Endothelial cell of hepatic sinusoid (primary cell): Measurements from ENCODE around the gene RFNG.

Experiments
- in situ Hi-C: cut with HindIII; loops from 2 replicates; pipeline ENCODE4 v1.10.0; 2017; ENCODE audit warnings: low sequenced_read_pairs

Gene RFNG

DNA sequence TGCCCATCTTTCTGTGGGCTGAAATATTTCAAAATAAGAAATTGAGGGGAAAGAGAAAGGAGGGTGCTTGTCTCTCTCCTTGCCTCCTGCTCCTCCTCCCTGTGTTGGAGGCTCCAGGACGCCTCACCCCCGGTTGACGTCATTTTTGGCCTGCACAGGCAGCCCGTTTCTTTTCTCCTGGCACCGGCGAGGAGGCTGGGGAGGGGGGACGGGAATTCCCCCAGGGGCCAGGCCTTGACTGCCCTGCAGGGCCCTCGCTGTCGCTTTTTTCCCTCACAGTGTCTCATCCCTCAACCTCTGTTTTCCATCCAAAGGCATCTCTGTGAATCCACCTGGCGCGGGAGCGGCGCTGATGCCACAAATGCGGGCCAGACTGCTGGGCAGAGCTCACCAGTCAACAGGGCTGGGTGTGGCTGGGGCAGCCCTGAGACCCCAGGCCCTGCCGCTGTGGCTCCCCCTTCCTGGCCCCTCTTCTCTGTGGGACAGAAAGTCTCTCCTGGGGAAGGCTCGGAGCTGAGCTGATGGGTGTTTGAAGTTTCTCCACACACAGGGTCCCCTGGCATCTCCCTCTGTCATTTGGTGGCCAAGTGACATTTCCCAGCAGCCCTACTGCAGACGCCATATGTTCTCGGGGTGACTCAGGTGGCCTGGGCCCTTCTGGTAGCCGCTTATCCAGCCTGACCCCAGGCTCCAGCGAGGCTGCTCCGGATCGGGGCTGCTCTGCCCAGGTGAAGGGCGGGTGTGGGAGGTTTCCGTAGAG is 45.0 kb downstream of the RFNG start:
- in situ Hi-C loops, result no loop called here

DNA sequence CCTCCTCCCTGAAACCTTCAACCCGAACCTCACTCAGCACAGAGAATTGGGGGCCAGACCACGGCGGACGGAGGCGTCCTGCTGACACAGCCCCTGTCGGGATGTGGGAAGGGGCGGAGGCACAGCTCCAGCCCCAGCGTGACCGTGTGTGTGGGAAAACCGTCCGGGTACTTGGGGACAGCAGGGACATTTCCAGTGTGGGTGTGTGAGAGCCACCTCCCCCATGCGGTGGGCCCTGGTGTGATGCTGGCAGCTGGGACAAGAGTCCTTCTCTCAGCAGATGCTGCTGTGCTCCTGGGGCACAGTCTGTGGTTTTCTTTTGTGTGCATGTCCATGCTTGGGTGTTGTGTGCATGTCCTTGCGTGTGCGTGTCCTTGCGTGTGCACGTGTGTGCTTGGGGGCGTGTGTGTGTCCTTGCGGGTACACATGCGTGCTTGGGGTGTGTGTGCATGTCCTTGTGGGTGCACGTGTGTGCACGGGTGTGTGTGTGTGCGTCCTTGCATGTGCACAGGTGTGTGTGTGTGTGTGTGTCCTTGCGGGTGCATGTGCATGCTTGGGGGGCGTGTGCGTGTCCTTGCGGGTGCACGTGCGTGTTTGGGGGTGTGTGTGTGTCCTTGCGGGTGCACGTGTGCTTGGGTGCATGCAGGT is 45.8 kb downstream of the RFNG start:
- in situ Hi-C loops, result no loop called here

DNA sequence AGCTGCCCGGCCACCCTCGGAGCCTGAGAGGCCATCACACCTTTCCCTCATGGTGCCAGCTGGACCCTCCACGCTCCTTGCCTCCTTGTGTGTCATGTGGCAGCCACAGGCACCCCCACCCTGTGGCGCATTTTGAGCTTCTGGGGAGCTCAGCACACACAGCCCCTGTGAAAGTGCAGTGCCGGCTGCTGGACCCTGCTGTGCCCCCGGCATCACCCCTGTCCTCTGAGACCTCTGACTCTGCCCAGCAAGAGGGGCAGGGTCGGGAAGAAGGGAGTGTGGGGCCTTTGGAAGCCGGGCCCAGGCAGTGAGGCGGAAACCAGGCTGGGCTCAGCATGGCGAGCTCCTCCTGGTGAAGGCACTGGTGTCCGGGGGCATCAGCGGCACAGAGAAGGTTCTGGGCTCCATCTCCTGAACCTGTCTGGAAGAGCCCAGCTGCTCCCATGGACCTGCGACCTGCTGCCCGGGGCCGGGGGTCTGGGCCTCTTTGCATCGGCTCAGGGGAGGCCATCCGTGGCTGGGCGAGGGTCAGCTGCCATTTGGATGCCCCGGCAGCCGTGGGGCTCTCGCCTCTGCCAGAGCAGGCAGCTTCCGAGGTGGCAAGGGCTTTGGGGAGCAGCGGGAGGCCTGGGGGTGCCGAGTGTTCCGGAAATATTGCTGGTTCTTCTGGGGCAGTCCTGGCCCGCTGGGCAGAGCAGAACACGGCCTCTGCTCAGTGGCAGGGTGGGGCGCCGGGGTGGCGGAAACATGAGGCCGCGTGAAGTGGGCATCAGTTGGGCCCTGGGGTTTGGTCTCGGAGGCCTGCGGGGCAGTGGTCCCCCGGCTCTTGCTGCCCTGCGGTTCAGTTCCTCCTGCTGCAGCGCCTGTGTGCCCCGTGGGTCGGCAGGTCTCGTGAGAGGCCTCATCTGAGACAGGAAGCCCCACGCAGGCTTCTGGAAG is 46.8 kb downstream of the RFNG start:
- in situ Hi-C loops, result no loop called here

GRCh38 chr17:82003411-82004381 is 47.9 kb downstream of the RFNG start:
- in situ Hi-C loops, result no loop called here

DNA sequence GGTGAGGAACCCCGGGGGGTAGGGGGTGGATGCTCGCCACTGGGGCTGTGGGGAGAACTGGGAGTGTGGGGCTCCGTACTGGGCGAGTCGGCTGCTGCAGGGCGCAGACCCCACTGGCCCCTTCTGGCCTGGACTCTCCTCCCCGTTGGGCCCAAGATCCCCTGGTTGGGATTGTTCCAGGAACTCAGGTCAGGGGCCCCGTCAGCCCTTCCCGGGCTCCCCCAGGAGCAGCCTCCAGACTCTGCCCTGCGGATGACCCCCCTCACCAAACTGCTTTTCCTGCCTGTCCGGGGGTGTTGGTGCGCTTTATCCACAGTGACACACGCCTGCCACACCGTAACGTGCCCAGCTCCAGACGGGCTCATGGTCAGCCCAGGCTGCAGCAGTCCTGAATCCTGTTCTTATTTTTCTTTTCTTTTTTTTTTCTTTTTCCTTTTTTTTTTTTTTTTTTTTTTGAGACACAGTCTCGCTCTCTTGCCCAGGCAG is 50.0 kb downstream of the RFNG start:
- in situ Hi-C loops, result no loop called here

DNA sequence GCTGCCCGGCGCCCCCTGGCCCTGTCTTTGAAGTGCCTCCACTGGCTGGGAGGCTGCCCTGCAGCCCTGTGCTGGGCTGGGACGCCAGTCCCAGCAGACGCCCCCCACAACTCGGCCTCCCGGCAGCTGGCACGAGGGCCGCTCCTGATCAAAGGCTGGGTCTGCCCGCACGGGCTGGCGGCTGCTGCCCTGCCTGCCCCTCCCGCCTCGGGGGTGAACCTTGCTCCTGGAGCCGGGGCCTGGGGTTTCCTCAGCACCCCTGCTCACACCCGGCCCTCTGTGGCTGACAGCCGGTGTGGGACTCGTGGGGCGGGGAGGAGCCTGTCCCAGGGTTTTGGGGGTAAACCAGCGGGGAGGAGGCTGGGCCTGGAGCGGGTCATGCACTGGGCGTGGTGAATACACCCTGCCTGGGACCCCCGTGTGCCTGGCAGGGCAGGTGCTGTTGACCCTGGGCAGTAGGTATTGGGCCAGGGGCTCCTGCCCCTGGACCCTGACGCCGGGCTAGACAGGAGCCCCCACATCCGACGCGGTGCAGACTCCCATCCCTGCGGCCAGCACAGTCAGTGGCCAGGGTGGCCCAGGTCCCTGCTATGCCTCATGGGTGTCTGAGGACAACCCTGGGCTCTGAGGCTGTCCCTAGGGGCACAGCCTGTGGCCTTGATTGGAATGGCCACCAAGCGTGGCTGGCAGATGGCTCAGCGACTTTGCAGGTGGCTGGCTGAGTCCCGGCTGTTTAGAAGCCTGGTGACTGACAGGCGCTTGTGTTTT is 50.6 kb downstream of the RFNG start:
- in situ Hi-C loops, result no loop called here

DNA sequence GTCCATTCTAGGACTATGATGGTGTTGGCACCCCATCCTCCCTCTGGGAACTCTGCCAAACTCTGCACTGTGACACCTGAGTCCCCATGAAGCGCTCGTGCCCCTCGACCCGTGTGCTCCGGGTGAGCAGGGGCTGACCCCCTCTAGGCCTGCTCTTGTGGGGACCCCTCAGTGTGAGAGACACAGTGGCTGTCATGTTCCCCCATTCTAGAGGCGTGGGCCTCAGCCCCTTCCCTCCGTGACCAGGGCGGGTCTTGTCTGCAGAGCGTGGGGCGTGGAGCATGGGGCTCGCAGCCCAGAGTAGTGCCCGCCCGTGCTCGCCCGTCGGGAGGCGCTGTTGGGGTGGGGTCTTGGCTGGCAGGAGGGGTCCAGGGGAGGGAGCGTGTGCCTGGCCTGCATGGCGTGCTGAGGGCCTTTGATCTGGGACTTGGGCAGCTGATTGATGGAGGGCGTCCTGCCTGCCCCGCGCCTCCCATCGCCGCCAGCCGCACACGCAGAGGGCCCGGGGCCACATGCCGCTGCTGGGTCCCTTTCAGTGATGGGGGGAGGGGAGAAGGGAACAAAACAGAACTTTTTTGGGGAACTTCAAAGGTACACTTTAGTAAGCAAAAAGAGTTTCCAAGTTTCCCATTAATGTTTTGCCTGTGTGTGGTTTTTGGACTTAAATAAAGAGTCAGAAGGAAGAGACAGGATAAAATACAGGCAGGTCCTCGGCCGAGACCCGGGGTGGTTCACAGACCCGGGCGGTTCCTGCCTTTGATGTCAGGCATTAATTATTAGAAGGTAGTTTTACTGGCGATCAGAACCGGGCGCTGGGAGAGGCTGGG is 51.4 kb downstream of the RFNG start:
- in situ Hi-C loops, result no loop called here

DNA sequence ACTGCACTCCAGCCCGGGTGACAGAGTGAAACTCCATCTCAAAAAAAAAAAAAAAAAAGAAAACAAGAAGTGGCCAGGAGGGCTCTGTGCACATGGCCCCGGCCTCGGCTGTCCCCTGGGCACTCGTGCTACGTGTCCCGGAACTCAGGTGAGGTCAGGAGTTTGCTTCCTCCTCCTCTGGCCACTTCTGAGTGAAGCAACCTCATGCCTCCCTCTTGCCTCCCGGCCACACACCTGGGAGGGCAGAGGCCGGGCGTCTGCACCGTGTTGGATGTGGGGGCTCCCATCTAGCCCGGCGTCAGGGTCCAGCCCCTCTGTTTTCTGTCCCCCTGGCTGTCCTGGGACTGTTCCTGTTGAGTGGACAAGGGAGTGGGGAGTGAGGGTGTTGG is 52.0 kb downstream of the RFNG start:
- in situ Hi-C loops, result no loop called here

- in situ Hi-C loops, result no loop called here
These were observed 52.7 kb downstream of the RFNG start for GRCh38 chr17:81998691-81999438.

GRCh38 chr17:81998212-81998611 is 53.4 kb downstream of the RFNG start:
- in situ Hi-C loops, result no loop called here
